Measurements from ENCODE around the gene AGTRAP.

AGTRAP gene

DNA sequence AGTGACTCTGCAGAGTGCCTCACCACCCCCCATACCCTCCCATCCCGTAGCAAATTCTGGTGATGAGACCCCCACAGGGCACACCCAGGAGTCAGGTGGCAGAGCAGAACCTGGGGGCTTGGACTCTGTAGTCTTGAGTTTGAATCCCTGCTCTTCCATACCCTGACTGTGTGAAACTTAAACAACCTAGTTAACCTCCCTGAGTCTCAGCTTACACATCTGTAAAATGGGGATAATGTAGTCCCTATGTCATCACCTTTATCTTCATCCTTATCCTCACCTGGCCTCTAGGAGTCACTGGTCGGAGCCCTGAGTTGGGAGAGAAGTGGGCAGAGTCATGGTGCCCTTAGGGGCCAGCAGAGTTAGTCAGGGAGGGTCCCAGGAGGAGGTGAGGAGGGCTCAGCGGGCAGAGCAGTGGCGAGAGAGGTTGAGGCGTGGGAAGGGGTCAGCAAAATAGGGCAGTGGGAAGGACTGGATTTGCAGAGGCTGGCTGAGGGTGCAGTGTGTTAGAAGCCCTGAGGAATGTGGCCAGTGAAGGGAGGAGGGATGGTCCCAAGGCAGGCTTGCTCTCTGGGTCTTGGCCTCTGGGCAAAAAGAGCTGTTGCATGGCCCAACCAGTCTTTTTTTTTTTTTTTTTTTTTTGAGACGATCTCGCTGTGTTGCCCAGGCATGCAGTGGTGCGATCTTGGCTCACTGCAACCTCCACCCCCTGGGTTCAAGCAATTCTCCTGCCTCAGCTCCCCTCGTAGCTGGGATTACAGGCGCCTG, 44.6 kb downstream of the AGTRAP start:
- no peak overlapping the region for H2BK12ac ChIP-seq (ENCODE audit: low read length)
- H3K4ac ChIP-seq (ENCODE audit: low read depth, low read length): no peak overlapping the region
- no CpG with 5 or more reads among the region's 10 CpGs for WGBS (ENCODE audit: extremely low coverage, insufficient coverage, insufficient read length)

DNA sequence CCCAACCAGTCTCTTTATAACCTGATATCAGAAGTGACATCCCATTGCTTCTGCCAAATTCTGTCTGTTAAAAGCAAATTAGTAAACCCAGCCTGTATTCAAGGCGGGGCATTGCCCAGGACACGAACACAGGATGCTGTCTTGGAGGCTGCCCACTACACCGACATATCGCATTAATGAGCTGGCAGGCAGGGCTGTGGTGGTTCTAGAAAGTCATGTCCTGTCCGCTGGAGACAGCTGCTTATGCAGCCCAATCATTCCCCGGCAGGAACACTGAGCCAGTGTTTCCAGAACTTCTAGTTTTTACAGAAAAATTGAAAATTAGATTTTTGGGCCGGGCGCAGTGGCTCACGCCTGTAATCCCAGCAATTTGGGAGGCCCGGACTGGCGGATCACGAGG, 45.4 kb downstream of the AGTRAP start:
- Histone ChIP-seq H3K4me1 (ENCODE audit: control insufficient read depth in 1 of 2, insufficient read depth in 2 of 2, low read length in 2 of 2) (peaks cover 3 to 8% of the 10 kb centered on the region in 2 experiments), H2AK5ac (ENCODE audit: low read length) (no peak overlapping the region), H4K91ac (ENCODE audit: low read depth, low read length) (no peak overlapping the region), H3K27me3 (ENCODE audit: insufficient read depth, low read length) (no peaks in the 10 kb centered on the region), H2BK120ac (ENCODE audit: insufficient read depth, low read length, poor library complexity) (no peak overlapping the region), H3K36me3 (ENCODE audit: control insufficient read depth in 1 of 2, insufficient read depth in 2 of 2, low read length in 2 of 2) (no peaks in the 10 kb centered on the region), H3K4me2 (ENCODE audit: low read length) (no peak overlapping the region), H3K9me3 (ENCODE audit: insufficient read depth, low read depth, low read length) (peaks cover 3% of the 10 kb centered on the region), H3K14ac (ENCODE audit: low read length) (no peak overlapping the region), H3K4me3 (ENCODE audit: low read depth, low read length) (no peak overlapping the region), H4K12ac (ENCODE audit: low read depth, low read length) (no peak overlapping the region), H2BK12ac (ENCODE audit: low read length) (no peak overlapping the region), H3K79me1 (ENCODE audit: low read length) (peaks cover 2% of the 10 kb centered on the region), H3K27ac (ENCODE audit: low read depth, low read length) (no peak overlapping the region), H3K18ac (ENCODE audit: low read length) (no peak overlapping the region), H3K9ac (ENCODE audit: low read length) (no peak overlapping the region), H2AFZ (ENCODE audit: insufficient read depth, low read length, poor library complexity) (no peak overlapping the region), H3K23ac (ENCODE audit: low read length) (no peak overlapping the region), H3K4ac (ENCODE audit: low read depth, low read length) (no peak overlapping the region), H2BK5ac (ENCODE audit: low read depth, low read length, poor library complexity) (no peak overlapping the region), H4K8ac (ENCODE audit: low read depth, low read length) (no peak overlapping the region), H3K79me2 (ENCODE audit: control insufficient read depth, insufficient read depth, low read length, poor library complexity) (no peaks in the 10 kb centered on the region)
- WGBS (ENCODE audit: extremely low coverage, insufficient coverage, insufficient read length): no CpG with 5 or more reads among the region's 12 CpGs
- peak; percentile 62 to 88 for DNase-seq

More for the DNA sequence above, 44.6 kb downstream of the AGTRAP start:
- Histone ChIP-seq H2BK120ac (ENCODE audit: insufficient read depth, low read length, poor library complexity) (no peak overlapping the region), H4K91ac (ENCODE audit: low read depth, low read length) (no peak overlapping the region), H3K79me2 (ENCODE audit: control insufficient read depth, insufficient read depth, low read length, poor library complexity) (no peaks in the 10 kb centered on the region), H4K8ac (ENCODE audit: low read depth, low read length) (no peak overlapping the region), H3K79me1 (ENCODE audit: low read length) (peaks cover 2% of the 10 kb centered on the region), H2BK5ac (ENCODE audit: low read depth, low read length, poor library complexity) (no peak overlapping the region), H3K4me2 (ENCODE audit: low read length) (no peak overlapping the region), H3K18ac (ENCODE audit: low read length) (no peak overlapping the region), H3K27ac (ENCODE audit: low read depth, low read length) (no peak overlapping the region), H3K9ac (ENCODE audit: low read length) (no peak overlapping the region), H2AFZ (ENCODE audit: insufficient read depth, low read length, poor library complexity) (no peak overlapping the region), H3K27me3 (ENCODE audit: insufficient read depth, low read length) (no peaks in the 10 kb centered on the region), H3K36me3 (ENCODE audit: control insufficient read depth in 1 of 2, insufficient read depth in 2 of 2, low read length in 2 of 2) (no peaks in the 10 kb centered on the region), H3K4me1 (ENCODE audit: control insufficient read depth in 1 of 2, insufficient read depth in 2 of 2, low read length in 2 of 2) (peaks cover 3 to 8% of the 10 kb centered on the region in 2 experiments), H3K14ac (ENCODE audit: low read length) (peak overlapping the region; percentile 37), H3K4me3 (ENCODE audit: low read depth, low read length) (no peak overlapping the region), H4K12ac (ENCODE audit: low read depth, low read length) (no peak overlapping the region), H3K9me3 (ENCODE audit: insufficient read depth, low read depth, low read length) (peaks cover 3% of the 10 kb centered on the region), H2AK5ac (ENCODE audit: low read length) (peak overlapping the region; percentile 63), H3K23ac (ENCODE audit: low read length) (no peak overlapping the region)
- DNase-seq: peak; percentile 74 to 87

DNA sequence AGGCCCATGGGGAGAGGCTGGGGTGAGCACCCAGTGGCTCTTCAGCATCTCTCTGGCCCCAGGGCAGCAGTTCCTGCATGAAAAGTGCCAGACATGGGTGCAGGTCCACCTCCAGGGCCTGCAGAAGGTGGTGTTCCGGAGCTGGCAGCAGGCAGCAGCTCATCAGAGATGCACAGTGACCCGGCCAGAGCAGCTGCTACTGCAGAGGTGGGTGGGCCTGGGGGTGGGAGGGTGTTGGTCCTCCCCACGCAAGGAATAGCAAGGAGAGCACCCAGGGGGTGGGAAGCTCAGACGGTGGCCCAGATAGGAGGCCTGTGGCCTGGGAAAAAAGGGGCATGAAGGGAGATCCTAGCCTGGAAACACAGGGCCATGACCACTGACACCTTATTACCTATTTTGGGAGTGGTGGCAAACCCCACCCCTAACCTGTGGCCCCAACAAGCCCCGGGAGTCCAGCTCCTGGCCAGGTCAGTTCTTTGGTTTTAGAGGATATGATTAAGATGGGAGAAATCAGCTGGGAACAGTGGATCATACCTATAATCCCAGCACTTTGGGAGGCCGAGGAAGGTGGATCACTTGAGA, 46.3 kb downstream of the AGTRAP start:
- H3K4ac ChIP-seq (ENCODE audit: low read depth, low read length): no peak overlapping the region
- no peak overlapping the region for H4K12ac ChIP-seq (ENCODE audit: low read depth, low read length)
- no peak overlapping the region for H4K91ac ChIP-seq (ENCODE audit: low read depth, low read length)
- no peak overlapping the region for H2AK5ac ChIP-seq (ENCODE audit: low read length)
- no peaks in the 10 kb centered on the region for H3K27me3 ChIP-seq (ENCODE audit: insufficient read depth, low read length)
- peaks cover 6 to 12% of the 10 kb centered on the region in 2 experiments for H3K4me1 ChIP-seq (ENCODE audit: control insufficient read depth in 1 of 2, insufficient read depth in 2 of 2, low read length in 2 of 2)
- H2AFZ ChIP-seq (ENCODE audit: insufficient read depth, low read length, poor library complexity): no peak overlapping the region
- no peak overlapping the region for H3K27ac ChIP-seq (ENCODE audit: low read depth, low read length)
- no peak overlapping the region for H4K8ac ChIP-seq (ENCODE audit: low read depth, low read length)
- WGBS (ENCODE audit: extremely low coverage, insufficient coverage, insufficient read length): no CpG with 5 or more reads among the region's 6 CpGs
- no peaks in the 10 kb centered on the region for H3K36me3 ChIP-seq (ENCODE audit: control insufficient read depth in 1 of 2, insufficient read depth in 2 of 2, low read length in 2 of 2)
- no peak overlapping the region for H3K4me3 ChIP-seq (ENCODE audit: low read depth, low read length)
- no peak overlapping the region for H2BK5ac ChIP-seq (ENCODE audit: low read depth, low read length, poor library complexity)
- peaks cover 3% of the 10 kb centered on the region for H3K9me3 ChIP-seq (ENCODE audit: insufficient read depth, low read depth, low read length)
- no peak overlapping the region for H2BK120ac ChIP-seq (ENCODE audit: insufficient read depth, low read length, poor library complexity)
- no peak overlapping the region for H3K9ac ChIP-seq (ENCODE audit: low read length)
- H3K18ac ChIP-seq (ENCODE audit: low read length): no peak overlapping the region
- no peak for DNase-seq
- no peak overlapping the region for H3K14ac ChIP-seq (ENCODE audit: low read length)
- no peak overlapping the region for H2BK12ac ChIP-seq (ENCODE audit: low read length)
- peaks cover 4% of the 10 kb centered on the region for H3K79me1 ChIP-seq (ENCODE audit: low read length)
- H3K79me2 ChIP-seq (ENCODE audit: control insufficient read depth, insufficient read depth, low read length, poor library complexity): no peaks in the 10 kb centered on the region
- no peak overlapping the region for H3K23ac ChIP-seq (ENCODE audit: low read length)
- no peak overlapping the region for H3K4me2 ChIP-seq (ENCODE audit: low read length)

DNA sequence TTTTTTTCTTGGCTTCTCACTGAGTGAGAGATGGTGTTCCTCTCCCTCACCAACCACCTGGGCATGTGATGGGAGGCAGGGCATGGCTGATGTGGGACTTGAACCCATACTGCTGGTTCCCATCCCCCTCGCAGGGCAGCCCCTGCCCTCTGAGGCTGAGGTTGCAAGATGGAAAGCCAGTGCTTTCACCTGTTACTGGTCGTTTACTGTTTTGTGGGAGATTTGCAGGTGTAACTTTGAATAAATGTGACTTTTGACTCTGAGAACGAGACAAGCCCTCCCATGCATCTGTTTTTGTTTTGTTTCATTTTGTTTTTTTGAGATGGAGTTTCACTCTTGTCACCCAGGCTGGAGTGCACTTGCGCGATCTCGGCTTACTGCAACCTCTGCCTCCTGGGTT, 47.6 kb downstream of the AGTRAP start:
- no peak overlapping the region for H2BK120ac ChIP-seq (ENCODE audit: insufficient read depth, low read length, poor library complexity)
- no peak overlapping the region for H3K27ac ChIP-seq (ENCODE audit: low read depth, low read length)
- H3K9ac ChIP-seq (ENCODE audit: low read length): no peak overlapping the region
- H3K18ac ChIP-seq (ENCODE audit: low read length): no peak overlapping the region
- H3K79me1 ChIP-seq (ENCODE audit: low read length): peaks cover 10% of the 10 kb centered on the region
- H3K27me3 ChIP-seq (ENCODE audit: insufficient read depth, low read length): no peaks in the 10 kb centered on the region
- no peak overlapping the region for H2BK5ac ChIP-seq (ENCODE audit: low read depth, low read length, poor library complexity)
- no peak overlapping the region for H4K8ac ChIP-seq (ENCODE audit: low read depth, low read length)
- H2AFZ ChIP-seq (ENCODE audit: insufficient read depth, low read length, poor library complexity): no peak overlapping the region
- peaks cover 3% of the 10 kb centered on the region for H3K9me3 ChIP-seq (ENCODE audit: insufficient read depth, low read depth, low read length)
- H4K91ac ChIP-seq (ENCODE audit: low read depth, low read length): no peak overlapping the region
- H3K4ac ChIP-seq (ENCODE audit: low read depth, low read length): no peak overlapping the region
- no peak overlapping the region for H3K4me2 ChIP-seq (ENCODE audit: low read length)
- no peak overlapping the region for H3K4me3 ChIP-seq (ENCODE audit: low read depth, low read length)
- H3K36me3 ChIP-seq (ENCODE audit: control insufficient read depth in 1 of 2, insufficient read depth in 2 of 2, low read length in 2 of 2): no peaks in the 10 kb centered on the region
- no peak overlapping the region for H2BK12ac ChIP-seq (ENCODE audit: low read length)
- H3K23ac ChIP-seq (ENCODE audit: low read length): no peak overlapping the region
- H2AK5ac ChIP-seq (ENCODE audit: low read length): no peak overlapping the region
- no peaks in the 10 kb centered on the region for H3K79me2 ChIP-seq (ENCODE audit: control insufficient read depth, insufficient read depth, low read length, poor library complexity)
- DNase-seq: no peak
- WGBS (ENCODE audit: extremely low coverage, insufficient coverage, insufficient read length): no CpG with 5 or more reads among the region's 6 CpGs
- H3K14ac ChIP-seq (ENCODE audit: low read length): no peak overlapping the region
- no peak overlapping the region for H4K12ac ChIP-seq (ENCODE audit: low read depth, low read length)
- H3K4me1 ChIP-seq (ENCODE audit: control insufficient read depth in 1 of 2, insufficient read depth in 2 of 2, low read length in 2 of 2): peaks cover 17 to 22% of the 10 kb centered on the region in 2 experiments
